MCF 10A (cell line): ENCODE data around the gene TCF12. TPM values are rescaled to one million over a fixed set of nuclear protein-coding genes. Genes with fewer than 3 reads are reported as not detected.

Source experiments
- BruUV-seq: library from RNA; stranded (reverse); fragments of 400-500 nt; replicated peaks from 2 replicates; lab custom pipeline; 2021; lab: Mats Ljungman, UMichigan
- CTCF ChIA-PET: fragments of 300-600 bp; sonication (Branson Sonifier 250); formaldehyde crosslinking; extraction: SDS; loops from one replicate; lab custom pipeline; 2021; ENCODE audit warnings: antibody characterized with exemption, inconsistent platforms; lab: Yijun Ruan, JAX
- POLR2A ChIA-PET: fragments of 300-600, 350-650 bp; sonication (Branson Sonifier 250); formaldehyde crosslinking; extraction: SDS; loops from one replicate; lab custom pipeline; 2020; ENCODE audit warnings: antibody characterized with exemption, inconsistent platforms; lab: Yijun Ruan, JAX
- DNase-seq: peaks from one replicate; pipeline ENCODE4 v3.0.0-alpha.2; 2018; ENCODE audit not compliant: unreplicated experiment
- H3K27ac Mint-ChIP-seq: one replicate; pipeline ENCODE4 v1.8.0; 2022; ENCODE audit warnings: mild to moderate bottlenecking, low read depth, mixed read lengths; ENCODE audit not compliant: unreplicated experiment
- H3K27me3 Mint-ChIP-seq: one replicate; pipeline ENCODE4 v1.8.0; 2022; ENCODE audit warnings: mixed read lengths; ENCODE audit not compliant: insufficient read depth, unreplicated experiment
- H3K36me3 Mint-ChIP-seq: one replicate; pipeline ENCODE4 v1.8.0; 2022; ENCODE audit warnings: mild to moderate bottlenecking, moderate library complexity, mixed read lengths; ENCODE audit not compliant: insufficient read depth, unreplicated experiment
- H3K4me1 Mint-ChIP-seq: one replicate; pipeline ENCODE4 v1.8.0; 2022; ENCODE audit warnings: mixed read lengths; ENCODE audit not compliant: insufficient read depth, unreplicated experiment
- H3K4me3 Mint-ChIP-seq: one replicate; pipeline ENCODE4 v1.8.0; 2022; ENCODE audit warnings: mild to moderate bottlenecking, moderate library complexity, mixed read lengths; ENCODE audit not compliant: unreplicated experiment
- H3K9me3 Mint-ChIP-seq: one replicate; pipeline ENCODE4 v1.8.0; 2022; ENCODE audit warnings: mixed read lengths; ENCODE audit not compliant: unreplicated experiment
- CTCF ChIP-seq: fragments of 200-600 bp; IDR thresholded peaks from one replicate; pipeline ENCODE4 v1.8.0; 2022; ENCODE audit warnings: antibody characterized with exemption, mild to moderate bottlenecking; ENCODE audit not compliant: unreplicated experiment
- intact Hi-C: fragments of 100-400 bp; cut with micrococcal nuclease; formaldehyde crosslinking; loops from 2 replicates; pipeline ENCODE4 v1.14.1; 2022
- total RNA-seq: library from RNA; stranded (reverse); gene quantifications from 2 replicates; pipeline ENCODE4 v1.2.3, GENCODE V29; 2022

Gene TCF12
- total RNA-seq, 1 experiment from 2014 or later, result 140 TPM

- no peaks in the 10 kb centered on the region for H3K36me3 Mint-ChIP-seq
- no peaks in the 10 kb centered on the region for H3K4me1 Mint-ChIP-seq
- no peak for TF ChIP-seq CTCF
- no peak for DNase-seq
- H3K9me3 Mint-ChIP-seq, result no peaks in the 10 kb centered on the region
- H3K27ac Mint-ChIP-seq, result no peak overlapping the region
- no peaks in the 10 kb centered on the region for H3K27me3 Mint-ChIP-seq
- intact Hi-C loops, result no loop called here
- BruUV-seq, result no TSS peak
- CTCF ChIA-PET, result interaction anchor here (0.6 to 1.0 kb wide), 5 partner anchors 10 to 821 kb away, joined by 3 to 4 read pairs (median 3); no protein-coding TSS in a partner anchor
- POLR2A ChIA-PET, result no interaction called here
- H3K4me3 Mint-ChIP-seq, result no peak overlapping the region
Measured at GRCh38 chr15:57313134-57313483, 394.7 kb downstream of the TCF12 start.

GRCh38 chr15:57314221-57314620 is 395.8 kb downstream of the TCF12 start:
- ChIA-PET POLR2A (no interaction called here), CTCF (interaction anchor here (0.6 to 1.1 kb wide), 2 partner anchors 170 to 533 kb away, joined by 3 read pairs; no protein-coding TSS in a partner anchor)
- H3K4me1 Mint-ChIP-seq, result no peaks in the 10 kb centered on the region
- no peak overlapping the region for H3K4me3 Mint-ChIP-seq
- DNase-seq, result no peak
- no TSS peak for BruUV-seq
- H3K27me3 Mint-ChIP-seq, result no peaks in the 10 kb centered on the region
- intact Hi-C loops, result no loop called here
- H3K9me3 Mint-ChIP-seq, result no peaks in the 10 kb centered on the region
- TF ChIP-seq CTCF, result no peak
- H3K27ac Mint-ChIP-seq, result no peak overlapping the region
- no peaks in the 10 kb centered on the region for H3K36me3 Mint-ChIP-seq

- intact Hi-C loops, result no loop called here
- Mint-ChIP-seq H3K4me3 (no peak overlapping the region), H3K27ac (no peak overlapping the region), H3K4me1 (no peaks in the 10 kb centered on the region), H3K9me3 (no peaks in the 10 kb centered on the region), H3K27me3 (no peaks in the 10 kb centered on the region), H3K36me3 (no peaks in the 10 kb centered on the region)
- DNase-seq, result no peak
- CTCF ChIA-PET, result no interaction called here
- TF ChIP-seq CTCF, result no peak
- no TSS peak for BruUV-seq
- POLR2A ChIA-PET, result no interaction called here
Measured at GRCh38 chr15:57316451-57316850, 398.0 kb downstream of the TCF12 start.

GRCh38 chr15:57319226-57319918 is 400.9 kb downstream of the TCF12 start:
- Mint-ChIP-seq H3K36me3 (peaks cover 6% of the 10 kb centered on the region), H3K9me3 (no peaks in the 10 kb centered on the region), H3K27ac (no peak overlapping the region), H3K4me3 (no peak overlapping the region), H3K27me3 (no peaks in the 10 kb centered on the region), H3K4me1 (peaks cover 4% of the 10 kb centered on the region)
- no peak for DNase-seq
- TF ChIP-seq CTCF, result no peak
- intact Hi-C loops, result no loop called here
- CTCF ChIA-PET, result interaction anchor here (0.6 kb wide), 1 partner anchor 1673 kb away, joined by 5 read pairs; no protein-coding TSS in a partner anchor
- BruUV-seq, result no TSS peak
- POLR2A ChIA-PET, result no interaction called here
